ENCODE results near the gene BMP3. TPM values are rescaled to one million over a fixed set of nuclear protein-coding genes. Genes with fewer than 3 reads are reported as not detected.

Gene BMP3
- total and polyA plus RNA-seq, 2 of the 8 experiments (the other 6 are each of a cell fraction or from before 2014, with no cell fraction given), result 0.02 TPM; not detected in 1

DNA sequence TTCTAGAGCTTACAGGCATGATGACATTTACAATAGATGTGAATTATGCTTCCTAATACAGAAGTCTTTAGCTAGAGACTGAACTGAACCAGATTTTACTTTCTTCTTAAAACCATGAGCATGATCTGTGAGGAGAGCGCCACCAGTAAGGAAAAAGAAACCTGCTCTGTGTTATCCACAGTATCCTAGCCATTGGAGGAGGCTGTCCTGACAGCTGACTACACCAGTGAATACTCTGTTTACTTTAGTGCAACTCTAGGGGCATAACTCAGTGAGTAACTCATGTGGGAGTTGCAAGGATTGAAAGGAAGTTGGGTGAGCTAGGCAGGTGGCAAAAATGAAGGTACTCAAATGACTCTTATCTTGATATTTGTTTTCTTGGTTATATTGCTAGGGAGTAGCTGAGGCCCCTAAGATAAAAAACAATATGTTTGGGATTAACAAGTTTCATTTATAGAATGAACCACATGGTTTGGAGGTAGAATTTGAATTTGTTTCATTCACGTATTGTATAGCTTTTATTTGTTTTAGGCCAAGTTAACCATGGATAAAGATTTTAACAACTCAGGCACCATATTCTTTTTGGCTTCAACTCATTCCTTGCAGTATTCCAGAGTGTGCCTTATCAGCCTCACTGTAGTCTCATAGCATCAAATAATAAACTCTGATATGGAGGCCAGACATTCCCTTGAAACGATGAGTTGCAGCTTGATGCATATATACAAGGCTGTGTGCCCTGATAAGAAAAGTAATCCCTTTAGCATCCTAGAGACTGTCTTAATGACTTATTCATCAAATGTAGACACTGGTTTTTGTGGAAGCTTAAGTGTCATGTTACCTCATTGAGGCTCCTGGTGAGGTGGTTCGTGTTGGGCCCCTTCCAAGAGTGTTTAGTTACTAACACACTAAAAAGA lies 2.5 kb downstream of the BMP3 start:
- Histone ChIP-seq H3K4me1 (replicated peaks in 1 of 4; ENCODE audit: control insufficient read depth in 3 of 4, insufficient read depth in 4 of 4, low read length in 3 of 4) (peaks cover 0 to 6% (median 2%) of the 10 kb centered on the region in 4 experiments; a peak in 4 of 7 replicates), H3K23me2 (ENCODE audit: low read depth, low read length) (peaks cover 20% of the 10 kb centered on the region; the same call in 1 of the 2 replicates), H2BK5ac (ENCODE audit: low read depth, low read length) (no peak overlapping the region), H3K9me3 (ENCODE audit: insufficient read depth in 2 of 2, low read depth in 1 of 2, low read length in 1 of 2) (no peaks in the 10 kb centered on the region), H2AK5ac (ENCODE audit: low read depth, low read length) (no peak overlapping the region), H3K27ac (ENCODE audit: low read depth, low read length) (no peak overlapping the region), H2BK20ac (ENCODE audit: low read length) (no peak overlapping the region), H3K14ac (ENCODE audit: insufficient read length) (no peak overlapping the region), H4K8ac (ENCODE audit: extremely low read depth, insufficient read depth, low read length) (no peak overlapping the region), H3K4me2 (ENCODE audit: insufficient read depth in 1 of 2, low read depth in 2 of 2, low read length in 2 of 2) (peak overlapping the region in 1 of 2 experiments; percentile 94; a peak in 1 of 4 replicates), H3K79me1 (ENCODE audit: low read depth, low read length) (no peaks in the 10 kb centered on the region), H2AFZ (ENCODE audit: low read length) (no peak overlapping the region), H2BK12ac (ENCODE audit: low read depth, low read length) (no peak overlapping the region), H4K5ac (ENCODE audit: insufficient read length, low read depth, low read length) (no peak overlapping the region), H4K91ac (replicated peaks; ENCODE audit: insufficient read length, low read length) (no peak overlapping the region), H3K23ac (ENCODE audit: insufficient read length) (no peak overlapping the region), H2BK15ac (ENCODE audit: low read length) (no peak overlapping the region), H3K4me3 (ENCODE audit: extremely low read depth in 1 of 4, insufficient read depth in 2 of 4, low read depth in 3 of 4, low read length in 4 of 4) (no peak overlapping the region), H3K27me3 (replicated peaks in 1 of 4; ENCODE audit: control insufficient read depth in 3 of 4, extremely low read depth in 1 of 4, insufficient read depth in 3 of 4, low read length in 3 of 4) (peaks cover 5 to 41% (median 31%) of the 10 kb centered on the region in 4 experiments), H4K20me1 (replicated peaks in 1 of 2; ENCODE audit: control insufficient read depth in 1 of 2, insufficient read depth in 2 of 2, low read length in 2 of 2) (no peaks in the 10 kb centered on the region), H3K4ac (replicated peaks; ENCODE audit: insufficient read length, low read depth, low read length) (no peak overlapping the region), H3K56ac (replicated peaks; ENCODE audit: insufficient read length, low read depth, low read length) (no peak overlapping the region), H3K79me2 (ENCODE audit: control insufficient read depth in 1 of 2, insufficient read depth in 2 of 2, low read length in 2 of 2) (no peaks in the 10 kb centered on the region), H3K18ac (ENCODE audit: extremely low read depth, low read length) (no peak overlapping the region), H3K36me3 (ENCODE audit: control insufficient read depth in 2 of 4, insufficient read depth in 4 of 4, low read length in 3 of 4) (no peaks in the 10 kb centered on the region), H2BK120ac (replicated peaks; ENCODE audit: low read depth, low read length) (no peak overlapping the region), H3K9ac (replicated peaks in 1 of 4; ENCODE audit: extremely low read depth in 1 of 4, low read depth in 3 of 4, low read length in 3 of 4) (no peak overlapping the region)
- ChIA-PET POLR2A (ENCODE audit: partially characterized antibody) (no interaction called here), CTCF (ENCODE audit: partially characterized antibody) (interaction anchor here (0.5 to 6.6 kb wide), 8 partner anchors 10 to 669 kb away, joined by 3 to 48 read pairs (median 4); no protein-coding TSS in a partner anchor)
- no peak for FAIRE-seq
- no peak for DNase-seq (ENCODE audit: low read depth in 1 of 2, low spot score in 2 of 2)
- TF ChIP-seq GABPA (IDR thresholded peaks at IDR 0.05; ENCODE audit: borderline replicate concordance, insufficient read depth, low read length) (no peak), TAF1 (IDR thresholded peaks at IDR 0.05; ENCODE audit: low read depth, low read length) (no peak), USF2 (IDR thresholded peaks at IDR 0.05; ENCODE audit: low read length) (no peak)
- 66% methylated on average over 4 of the region's 4 CpGs; no CpG with 5 or more reads in 1 of the 2 experiments for WGBS, 2 experiments (ENCODE audit: extremely low coverage in 1 of 2, insufficient coverage in 1 of 2, insufficient read length in 1 of 2, insufficient replicate concordance in 2 of 2, low coverage in 1 of 2, low lambda C conversion rate in 2 of 2, missing lambda C conversion rate in 1 of 2)
